Measurements from ENCODE around the gene GYG1. TPM values are rescaled to one million over a fixed set of nuclear protein-coding genes. Genes with fewer than 3 reads are reported as not detected.

The GYG1 gene
- total and polyA plus RNA-seq, 2 donors from 2014 or later = 31.3 to 37.9 TPM

- intact Hi-C loops (cut with DNase I) = loop anchor here (10.0 kb wide), 1 partner anchor 322 kb away; no protein-coding TSS in a partner anchor
- Histone ChIP-seq H3K4me3 (ENCODE audit: low read length in 3 of 3) (no peak overlapping the region), H3K27ac (ENCODE audit: low read depth in 2 of 2, low read length in 2 of 2) (no peak overlapping the region), H3K4me1 (ENCODE audit: control insufficient read depth in 2 of 3, insufficient read depth in 2 of 3, low read depth in 1 of 3, low read length in 3 of 3) (peaks cover 0 to 3% (median 3%) of the 10 kb centered on the region in 3 donors), H3K36me3 (ENCODE audit: control insufficient read depth in 2 of 3, insufficient read depth in 3 of 3, low read length in 3 of 3) (no peaks in the 10 kb centered on the region), H3K9me3 (ENCODE audit: control insufficient read depth in 2 of 3, insufficient read depth in 1 of 3, low read length in 3 of 3) (no peaks in the 10 kb centered on the region), H3K9ac (ENCODE audit: low read length in 3 of 3) (no peak overlapping the region), H3K27me3 (ENCODE audit: control insufficient read depth, insufficient read depth, low read length) (no peaks in the 10 kb centered on the region)
- TF ChIP-seq CTCF (IDR thresholded peaks at IDR 0.05; ENCODE audit: borderline replicate concordance, extremely low read depth, insufficient read depth) = no peak
- FAIRE-seq = no peak
- no peak for DNase-seq
Measured at GRCh38 chr3:148953094-148953493, 38.2 kb upstream of the GYG1 start.

- H3K27me3 ChIP-seq (ENCODE audit: control insufficient read depth, insufficient read depth, low read length) = no peaks in the 10 kb centered on the region
- no peak overlapping the region for H3K27ac ChIP-seq (ENCODE audit: low read depth in 2 of 2, low read length in 2 of 2)
- intact Hi-C loops (cut with DNase I) = loop anchor here (10.0 kb wide), 1 partner anchor 320 kb away; no protein-coding TSS in a partner anchor
- no peak for TF ChIP-seq CTCF (IDR thresholded peaks at IDR 0.05; ENCODE audit: borderline replicate concordance, extremely low read depth, insufficient read depth)
- H3K4me3 ChIP-seq (ENCODE audit: low read length in 3 of 3) = no peak overlapping the region
- H3K4me1 ChIP-seq (ENCODE audit: control insufficient read depth in 2 of 3, insufficient read depth in 2 of 3, low read depth in 1 of 3, low read length in 3 of 3) = peaks cover 0 to 3% (median 3%) of the 10 kb centered on the region in 3 donors
- H3K9ac ChIP-seq (ENCODE audit: low read length in 3 of 3) = no peak overlapping the region
- no peak for FAIRE-seq
- H3K9me3 ChIP-seq (ENCODE audit: control insufficient read depth in 2 of 3, insufficient read depth in 1 of 3, low read length in 3 of 3) = no peaks in the 10 kb centered on the region
- no peak for DNase-seq
- H3K36me3 ChIP-seq (ENCODE audit: control insufficient read depth in 2 of 3, insufficient read depth in 3 of 3, low read length in 3 of 3) = no peaks in the 10 kb centered on the region
Measured at GRCh38 chr3:148954981-148955380, 36.4 kb upstream of the GYG1 start.

- DNase-seq = peak in 3 of 5 donors; percentile 39 to 91 (median 81)
- peak; percentile 92 for FAIRE-seq
Measured at GRCh38 chr3:148955544-148956346, 35.6 kb upstream of the GYG1 start.

More at GRCh38 chr3:148955544-148956346, 35.6 kb upstream of the GYG1 start:
- Histone ChIP-seq H3K36me3 (ENCODE audit: control insufficient read depth in 2 of 3, insufficient read depth in 3 of 3, low read length in 3 of 3) (no peaks in the 10 kb centered on the region), H3K4me3 (ENCODE audit: low read length in 3 of 3) (no peak overlapping the region), H3K27ac (ENCODE audit: low read depth in 2 of 2, low read length in 2 of 2) (peak overlapping the region; percentile 2 to 27), H3K27me3 (ENCODE audit: control insufficient read depth, insufficient read depth, low read length) (no peaks in the 10 kb centered on the region), H3K4me1 (ENCODE audit: control insufficient read depth in 2 of 3, insufficient read depth in 2 of 3, low read depth in 1 of 3, low read length in 3 of 3) (peaks cover 0 to 3% (median 3%) of the 10 kb centered on the region in 3 donors), H3K9me3 (ENCODE audit: control insufficient read depth in 2 of 3, insufficient read depth in 1 of 3, low read length in 3 of 3) (no peaks in the 10 kb centered on the region), H3K9ac (ENCODE audit: low read length in 3 of 3) (peak overlapping the region in 1 of 3 donors; percentile 42)
- peak; percentile 57 for TF ChIP-seq CTCF (IDR thresholded peaks at IDR 0.05; ENCODE audit: borderline replicate concordance, extremely low read depth, insufficient read depth)
- intact Hi-C loops (cut with DNase I) = loop anchor here (10.0 kb wide), 1 partner anchor 319 kb away; no protein-coding TSS in a partner anchor
